Stimulated activated naive CD8-positive, alpha-beta T cell treated with anti-CD3 and anti-CD28 coated beads, Interleukin-15, Interleukin-2, amounts not matched to agents 100 ng/mL and 50 ng/mL, for 24 hours (primary cell): Measurements from ENCODE around the gene HOXD4.

ENCODE experiments used
- H3K27ac Mint-ChIP-seq: one replicate; pipeline ENCODE4 v1.8.0; 2021; ENCODE audit warnings: mild to moderate bottlenecking, mixed read lengths
- H3K27me3 Mint-ChIP-seq: one replicate; pipeline ENCODE4 v1.8.0; 2021; ENCODE audit warnings: mixed read lengths
- H3K36me3 Mint-ChIP-seq: one replicate; pipeline ENCODE4 v1.8.0; 2021; ENCODE audit warnings: low read depth, mixed read lengths
- H3K4me1 Mint-ChIP-seq: one replicate; pipeline ENCODE4 v1.8.0; 2021; ENCODE audit warnings: low read depth, mixed read lengths
- H3K4me3 Mint-ChIP-seq: one replicate; pipeline ENCODE4 v1.8.0; 2021; ENCODE audit warnings: mild to moderate bottlenecking, mixed read lengths
- H3K9me3 Mint-ChIP-seq: one replicate; pipeline ENCODE4 v1.8.0; 2021; ENCODE audit warnings: mixed read lengths

The HOXD4 gene

GRCh38 chr2:176187200-176187898 is 36.0 kb downstream of the HOXD4 start:
- Mint-ChIP-seq H3K4me3 (peak overlapping the region; percentile 87), H3K4me1 (peaks cover 20% of the 10 kb centered on the region), H3K9me3 (no peaks in the 10 kb centered on the region)

GRCh38 chr2:176187899-176188773 is 36.8 kb downstream of the HOXD4 start, which contains the start of gene HOXD1:
HOXD1 (plus strand) TSS chr2:176188668; CDS start chr2:176188802, 134 bp downstream.
- Mint-ChIP-seq H3K4me3 (peak within 1 kb of the TSS; percentile 87), H3K27me3 (peaks cover 81% of the 10 kb centered on the region), H3K36me3 (peaks cover 3% of the 10 kb centered on the region), H3K9me3 (no peaks in the 10 kb centered on the region), H3K27ac (no peak within 1 kb of the TSS), H3K4me1 (peaks cover 20% of the 10 kb centered on the region)

More at GRCh38 chr2:176187200-176187898, 36.0 kb downstream of the HOXD4 start:
- peaks cover 3% of the 10 kb centered on the region for H3K36me3 Mint-ChIP-seq
- H3K27me3 Mint-ChIP-seq, result peaks cover 81% of the 10 kb centered on the region
- H3K27ac Mint-ChIP-seq, result no peak overlapping the region

GRCh38 chr2:176188774-176189680 is 37.7 kb downstream of the HOXD4 start:
- H3K36me3 Mint-ChIP-seq, result peaks cover 3% of the 10 kb centered on the region
- no peaks in the 10 kb centered on the region for H3K9me3 Mint-ChIP-seq
- H3K4me3 Mint-ChIP-seq, result peak overlapping the region; percentile 41
- H3K27me3 Mint-ChIP-seq, result peaks cover 81% of the 10 kb centered on the region
- H3K4me1 Mint-ChIP-seq, result peaks cover 20% of the 10 kb centered on the region
- H3K27ac Mint-ChIP-seq, result no peak overlapping the region

GRCh38 chr2:176189681-176190641 is 38.6 kb downstream of the HOXD4 start:
- peaks cover 20% of the 10 kb centered on the region for H3K4me1 Mint-ChIP-seq
- no peak overlapping the region for H3K27ac Mint-ChIP-seq
- no peaks in the 10 kb centered on the region for H3K9me3 Mint-ChIP-seq
- peaks cover 81% of the 10 kb centered on the region for H3K27me3 Mint-ChIP-seq
- peak overlapping the region; percentile 41 for H3K4me3 Mint-ChIP-seq
- H3K36me3 Mint-ChIP-seq, result peaks cover 3% of the 10 kb centered on the region

GRCh38 chr2:176192351-176192750 is 41.0 kb downstream of the HOXD4 start:
- Mint-ChIP-seq H3K36me3 (no peaks in the 10 kb centered on the region), H3K27me3 (peaks cover 77% of the 10 kb centered on the region), H3K27ac (no peak overlapping the region), H3K4me1 (peaks cover 18% of the 10 kb centered on the region), H3K4me3 (no peak overlapping the region), H3K9me3 (no peaks in the 10 kb centered on the region)

GRCh38 chr2:176193048-176193447 is 41.7 kb downstream of the HOXD4 start:
- no peaks in the 10 kb centered on the region for H3K36me3 Mint-ChIP-seq
- H3K9me3 Mint-ChIP-seq, result no peaks in the 10 kb centered on the region
- H3K4me3 Mint-ChIP-seq, result no peak overlapping the region
- H3K27ac Mint-ChIP-seq, result no peak overlapping the region
- H3K4me1 Mint-ChIP-seq, result peaks cover 11% of the 10 kb centered on the region
- H3K27me3 Mint-ChIP-seq, result peaks cover 75% of the 10 kb centered on the region

GRCh38 chr2:176199902-176200301 is 48.6 kb downstream of the HOXD4 start:
- Mint-ChIP-seq H3K4me1 (no peaks in the 10 kb centered on the region), H3K4me3 (no peak overlapping the region), H3K27me3 (peaks cover 49% of the 10 kb centered on the region), H3K27ac (no peak overlapping the region), H3K36me3 (no peaks in the 10 kb centered on the region), H3K9me3 (no peaks in the 10 kb centered on the region)

- H3K4me3 Mint-ChIP-seq, result no peak overlapping the region
- H3K4me1 Mint-ChIP-seq, result no peaks in the 10 kb centered on the region
- no peak overlapping the region for H3K27ac Mint-ChIP-seq
- peaks cover 41% of the 10 kb centered on the region for H3K27me3 Mint-ChIP-seq
- H3K9me3 Mint-ChIP-seq, result no peaks in the 10 kb centered on the region
- H3K36me3 Mint-ChIP-seq, result no peaks in the 10 kb centered on the region
Measured at GRCh38 chr2:176200971-176201370, 49.6 kb downstream of the HOXD4 start.

GRCh38 chr2:176202491-176202890 is 51.1 kb downstream of the HOXD4 start:
- H3K36me3 Mint-ChIP-seq, result no peaks in the 10 kb centered on the region
- H3K4me1 Mint-ChIP-seq, result no peaks in the 10 kb centered on the region
- H3K9me3 Mint-ChIP-seq, result no peaks in the 10 kb centered on the region
- H3K4me3 Mint-ChIP-seq, result no peak overlapping the region
- H3K27me3 Mint-ChIP-seq, result peaks cover 32% of the 10 kb centered on the region
- H3K27ac Mint-ChIP-seq, result no peak overlapping the region
